ENCODE measurements around the gene WFIKKN2.

Gene WFIKKN2

DNA sequence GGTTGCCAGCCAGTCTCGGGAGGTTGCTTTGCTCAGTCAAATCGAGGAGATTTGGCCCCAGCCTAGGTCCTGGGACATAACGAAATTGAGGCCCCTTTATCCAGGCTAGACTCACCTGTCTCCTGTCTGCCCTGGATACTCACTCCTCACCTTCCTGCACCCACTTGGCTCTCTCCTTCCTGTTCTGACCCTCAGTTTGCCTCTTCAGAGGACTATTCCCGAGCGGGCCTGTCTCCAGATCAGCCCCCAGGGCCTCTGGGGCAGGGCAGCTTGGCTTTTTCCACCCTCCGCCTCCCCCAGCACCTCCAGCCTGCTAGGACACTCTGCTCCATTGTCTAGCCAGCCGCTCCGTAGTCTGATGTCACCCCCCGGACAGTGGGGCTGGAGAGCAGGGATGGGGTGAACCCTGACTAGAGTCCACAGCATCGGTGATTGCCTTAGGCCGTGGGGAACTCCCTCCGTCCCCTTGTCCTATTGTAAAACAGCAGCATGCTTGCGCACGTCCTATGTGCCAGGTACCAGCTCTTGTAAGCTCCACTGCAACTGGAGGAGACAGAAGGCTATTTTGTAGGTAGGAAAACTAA is 8.8 kb downstream of the WFIKKN2 start:
- Histone ChIP-seq H3K4me1 (ENCODE audit: insufficient read depth, low read length, severe bottlenecking) (no peaks in the 10 kb centered on the region), H3K9me2 (ENCODE audit: low read depth, low read length) (no peaks in the 10 kb centered on the region), H3K27ac (ENCODE audit: low read depth, low read length, poor library complexity, severe bottlenecking) (no peak overlapping the region), H2AFZ (ENCODE audit: low read length) (no peak overlapping the region), H4K20me1 (ENCODE audit: insufficient read depth, low read length) (no peaks in the 10 kb centered on the region), H3K9ac (ENCODE audit: low read length) (no peak overlapping the region), H3K79me2 (ENCODE audit: insufficient read depth, low read length) (no peaks in the 10 kb centered on the region), H3K4me2 (ENCODE audit: low read length) (no peak overlapping the region), H3F3A (ENCODE audit: insufficient read depth, low read length) (no peaks in the 10 kb centered on the region), H3K36me3 (ENCODE audit: insufficient read depth, low read length) (no peaks in the 10 kb centered on the region; the same call in 1 of the 2 replicates), H3K27me3 (ENCODE audit: insufficient read depth, low read length) (peaks cover 5% of the 10 kb centered on the region; the same call in 1 of the 2 replicates), H3K4me3 (ENCODE audit: low read depth, low read length, poor library complexity, severe bottlenecking) (no peak overlapping the region), H3K9me3 (ENCODE audit: low read length) (no peaks in the 10 kb centered on the region; the same call in 1 of the 2 replicates)
- TF ChIP-seq, protein P1, sequence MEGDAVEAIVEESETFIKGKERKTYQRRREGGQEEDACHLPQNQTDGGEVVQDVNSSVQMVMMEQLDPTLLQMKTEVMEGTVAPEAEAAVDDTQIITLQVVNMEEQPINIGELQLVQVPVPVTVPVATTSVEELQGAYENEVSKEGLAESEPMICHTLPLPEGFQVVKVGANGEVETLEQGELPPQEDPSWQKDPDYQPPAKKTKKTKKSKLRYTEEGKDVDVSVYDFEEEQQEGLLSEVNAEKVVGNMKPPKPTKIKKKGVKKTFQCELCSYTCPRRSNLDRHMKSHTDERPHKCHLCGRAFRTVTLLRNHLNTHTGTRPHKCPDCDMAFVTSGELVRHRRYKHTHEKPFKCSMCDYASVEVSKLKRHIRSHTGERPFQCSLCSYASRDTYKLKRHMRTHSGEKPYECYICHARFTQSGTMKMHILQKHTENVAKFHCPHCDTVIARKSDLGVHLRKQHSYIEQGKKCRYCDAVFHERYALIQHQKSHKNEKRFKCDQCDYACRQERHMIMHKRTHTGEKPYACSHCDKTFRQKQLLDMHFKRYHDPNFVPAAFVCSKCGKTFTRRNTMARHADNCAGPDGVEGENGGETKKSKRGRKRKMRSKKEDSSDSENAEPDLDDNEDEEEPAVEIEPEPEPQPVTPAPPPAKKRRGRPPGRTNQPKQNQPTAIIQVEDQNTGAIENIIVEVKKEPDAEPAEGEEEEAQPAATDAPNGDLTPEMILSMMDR (IDR thresholded peaks at IDR 0.05; ENCODE audit: low read length), result no peak
- TF ChIP-seq EZH2 (IDR thresholded peaks at IDR 0.05; ENCODE audit: borderline replicate concordance, low read length), result no peak

DNA sequence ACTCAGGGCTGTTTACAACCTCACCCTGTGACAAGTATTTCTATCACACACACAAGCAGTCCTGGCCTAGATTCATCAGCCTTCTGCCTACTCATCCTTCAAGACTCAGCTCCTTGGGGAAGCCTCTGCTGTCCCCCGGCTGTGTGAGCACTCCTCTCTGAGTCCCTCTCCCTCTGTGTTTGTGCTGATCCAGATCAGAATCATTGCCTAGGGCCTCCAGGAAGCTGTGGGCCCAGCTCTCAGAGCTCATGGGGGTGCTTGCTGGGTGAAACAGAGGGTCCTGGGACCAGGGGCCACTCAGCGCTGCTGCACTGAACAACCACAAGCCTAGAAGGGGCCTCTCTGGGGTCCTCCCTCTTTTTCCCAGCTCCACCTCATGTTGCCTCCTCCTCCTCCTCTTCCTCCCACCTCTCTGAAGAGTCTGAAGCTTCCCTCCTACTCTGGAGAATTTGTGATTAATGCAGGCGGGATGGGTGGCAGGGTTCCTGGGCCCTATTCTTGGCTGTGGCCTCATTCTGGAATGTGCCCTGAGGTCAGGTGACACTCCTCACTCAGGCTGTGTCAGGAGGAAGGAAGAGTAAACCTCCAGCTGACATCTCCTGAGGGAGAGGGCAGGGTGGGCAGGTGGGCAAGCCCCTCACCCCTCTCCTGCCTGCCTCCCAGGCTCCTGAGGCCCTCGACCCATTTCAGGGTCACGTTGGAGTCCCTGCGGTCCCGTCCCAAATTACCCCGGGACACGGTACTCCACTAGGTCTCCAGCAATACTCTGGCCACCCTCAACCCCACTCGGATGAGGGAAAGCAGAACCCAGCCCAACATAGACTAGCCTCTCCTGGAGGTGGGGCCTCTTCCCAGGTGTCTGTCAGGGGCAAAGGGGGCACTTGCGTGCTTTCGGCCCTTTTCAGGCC is 10.1 kb downstream of the WFIKKN2 start:
- Histone ChIP-seq H3K9ac (ENCODE audit: low read length) (no peak overlapping the region), H3K36me3 (ENCODE audit: insufficient read depth, low read length) (no peaks in the 10 kb centered on the region; the same call in 1 of the 2 replicates), H3K27ac (ENCODE audit: low read depth, low read length, poor library complexity, severe bottlenecking) (no peak overlapping the region), H3K4me1 (ENCODE audit: insufficient read depth, low read length, severe bottlenecking) (no peaks in the 10 kb centered on the region), H3K4me2 (ENCODE audit: low read length) (no peak overlapping the region), H3K9me3 (ENCODE audit: low read length) (no peaks in the 10 kb centered on the region; the same call in 1 of the 2 replicates), H3F3A (ENCODE audit: insufficient read depth, low read length) (no peaks in the 10 kb centered on the region), H4K20me1 (ENCODE audit: insufficient read depth, low read length) (no peaks in the 10 kb centered on the region), H3K27me3 (ENCODE audit: insufficient read depth, low read length) (peaks cover 5% of the 10 kb centered on the region; the same call in 1 of the 2 replicates), H3K9me2 (ENCODE audit: low read depth, low read length) (no peaks in the 10 kb centered on the region), H3K79me2 (ENCODE audit: insufficient read depth, low read length) (no peaks in the 10 kb centered on the region), H3K4me3 (ENCODE audit: low read depth, low read length, poor library complexity, severe bottlenecking) (no peak overlapping the region), H2AFZ (ENCODE audit: low read length) (no peak overlapping the region)
- TF ChIP-seq, protein P1 (IDR thresholded peaks at IDR 0.05; ENCODE audit: low read length), result no peak
- no peak for TF ChIP-seq EZH2 (IDR thresholded peaks at IDR 0.05; ENCODE audit: borderline replicate concordance, low read length)

DNA sequence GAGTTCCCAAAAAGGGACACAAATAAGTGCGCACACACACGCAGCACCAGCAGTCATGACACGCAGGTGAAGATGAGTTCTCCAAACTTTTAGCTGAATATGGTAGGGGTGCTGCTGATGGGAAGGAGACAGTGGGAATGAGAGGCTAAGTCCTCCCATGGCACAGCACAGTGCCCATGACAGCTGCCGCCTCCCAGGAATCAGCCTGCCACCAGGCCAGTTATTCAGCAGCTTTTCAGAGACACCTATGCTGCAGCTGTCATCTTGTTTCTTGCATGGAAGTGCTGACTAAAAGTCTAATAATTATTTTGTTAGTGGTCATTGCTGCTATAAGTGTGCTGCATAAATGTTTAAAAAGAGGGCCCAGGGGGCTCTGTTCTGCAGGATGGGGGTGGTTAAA is 12.2 kb downstream of the WFIKKN2 start:
- H4K20me1 ChIP-seq (ENCODE audit: insufficient read depth, low read length), result no peaks in the 10 kb centered on the region
- no peak overlapping the region for H3K9ac ChIP-seq (ENCODE audit: low read length)
- peaks cover 5% of the 10 kb centered on the region; the same call in 1 of the 2 replicates for H3K27me3 ChIP-seq (ENCODE audit: insufficient read depth, low read length)
- peaks cover 9% of the 10 kb centered on the region for H3K4me1 ChIP-seq (ENCODE audit: insufficient read depth, low read length, severe bottlenecking)
- H3K36me3 ChIP-seq (ENCODE audit: insufficient read depth, low read length), result no peaks in the 10 kb centered on the region; the same call in 1 of the 2 replicates
- no peaks in the 10 kb centered on the region for H3K79me2 ChIP-seq (ENCODE audit: insufficient read depth, low read length)
- no peaks in the 10 kb centered on the region for H3K9me2 ChIP-seq (ENCODE audit: low read depth, low read length)
- no peak overlapping the region for H2AFZ ChIP-seq (ENCODE audit: low read length)
- no peaks in the 10 kb centered on the region for H3F3A ChIP-seq (ENCODE audit: insufficient read depth, low read length)
- no peaks in the 10 kb centered on the region; the same call in 1 of the 2 replicates for H3K9me3 ChIP-seq (ENCODE audit: low read length)
- no peak overlapping the region for H3K4me2 ChIP-seq (ENCODE audit: low read length)
- no peak for TF ChIP-seq EZH2 (IDR thresholded peaks at IDR 0.05; ENCODE audit: borderline replicate concordance, low read length)
- TF ChIP-seq, protein P1 (IDR thresholded peaks at IDR 0.05; ENCODE audit: low read length), result no peak
- H3K4me3 ChIP-seq (ENCODE audit: low read depth, low read length, poor library complexity, severe bottlenecking), result no peak overlapping the region
- no peak overlapping the region for H3K27ac ChIP-seq (ENCODE audit: low read depth, low read length, poor library complexity, severe bottlenecking)

All from OCI-LY1 (cell line).